A673 (cell line): Measurements from ENCODE around the gene MASP1.
"Not testable (repeated sequence)": the region's sequence is repeated elsewhere in the genome, so short reads cannot be mapped to it uniquely, and the experiment has no call there.

Source experiments
- CTCF ChIP-seq: fragments of 300-800, 200-600 bp; sonication (generic); conservative IDR thresholded peaks from 2 replicates; pipeline ENCODE4 v1.5.1; 2017; ENCODE audit warnings: low read depth, mild to moderate bottlenecking, antibody characterized with exemption, low read length, moderate library complexity, mixed read lengths
- EZH2 ChIP-seq: fragments of 200-600 bp; sonication (generic); IDR thresholded peaks from 2 replicates; pipeline ENCODE4 v1.6.1; 2017; ENCODE audit warnings: borderline replicate concordance, low read depth, mild to moderate bottlenecking, mixed read lengths, antibody characterized with exemption, low read length; ENCODE audit not compliant: poor library complexity, severe bottlenecking

GRCh38 chr3:187238835-187239234 is 52.7 kb downstream of the MASP1 start:
- not testable (repeated sequence) for TF ChIP-seq CTCF, EZH2
